Activated T-helper 1 cell treated with anti-CD3 and anti-CD28 coated beads, Interleukin-2, amount 50 U/mL, for 16 hours (primary cell): ENCODE measurements around the gene ZNF143.
A peak's percentile ranks its signal among the peaks of the same experiment; 100 is the strongest.
"Not testable (repeated sequence)": the region's sequence is repeated elsewhere in the genome, so short reads cannot be mapped to it uniquely, and the experiment has no call there.

Experiments
- DNase-seq, 2 donors: peaks; one replicate each; pipeline ENCODE4 v3.0.0-alpha.2; 2020; ENCODE audit warnings: low read depth in 1 of 2, low spot score in 1 of 2

Gene ZNF143

DNA sequence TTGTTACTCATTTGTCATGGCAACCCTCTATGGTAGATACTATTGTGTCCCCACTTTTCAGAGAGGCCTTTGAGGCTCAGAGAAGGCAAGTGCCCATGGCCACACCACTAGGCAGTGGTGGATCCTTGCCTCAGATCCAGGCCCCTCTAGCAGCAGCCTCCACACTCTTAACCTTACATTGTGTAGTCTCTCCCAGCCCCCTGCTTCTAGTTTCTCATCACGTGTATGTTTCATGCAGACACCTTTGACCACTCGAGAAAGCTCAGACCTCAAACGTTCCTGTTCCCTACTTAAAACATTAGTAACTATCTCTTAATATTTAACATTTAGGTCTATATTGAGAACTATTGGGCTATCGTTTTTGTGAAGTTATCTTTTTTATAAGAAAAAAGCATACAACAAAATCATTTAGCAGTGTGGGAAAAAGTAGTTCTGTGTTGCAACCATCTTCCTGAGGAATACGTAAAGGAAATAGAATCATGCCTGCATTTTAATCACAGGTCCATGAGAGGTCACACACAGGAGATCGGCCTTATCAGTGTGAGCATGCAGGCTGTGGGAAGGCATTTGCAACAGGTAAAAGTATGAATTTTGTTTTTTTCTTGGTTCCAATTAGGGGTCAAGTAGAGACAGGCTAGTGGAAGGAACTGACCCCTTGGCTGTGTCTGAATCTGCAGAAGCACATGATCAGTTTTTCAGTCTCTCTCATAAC, 35.1 kb downstream of the ZNF143 start:
- no peak for DNase-seq

- no peak for DNase-seq
Observed at GRCh38 chr11:9498457-9499078, 37.8 kb downstream of the ZNF143 start.

- peak; percentile 49 for DNase-seq
Observed at GRCh38 chr11:9506489-9507276, 45.9 kb downstream of the ZNF143 start.

DNA sequence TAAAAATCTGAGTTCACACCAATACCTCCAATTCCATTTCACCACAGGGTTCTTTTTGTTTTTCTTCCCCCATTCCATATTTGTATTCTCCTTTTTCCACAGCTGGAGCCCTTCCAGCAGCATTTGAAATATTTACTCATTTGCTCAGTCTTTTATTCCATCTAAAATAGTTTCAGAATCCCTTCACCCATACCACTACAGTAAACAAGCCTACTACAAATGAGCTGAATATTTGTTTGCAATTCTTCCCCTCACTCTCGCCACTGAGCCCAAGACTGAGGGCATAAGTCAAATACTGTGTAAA, 46.4 kb downstream of the ZNF143 start:
- no peak for DNase-seq

- no peak for DNase-seq
Observed at GRCh38 chr11:9509041-9509440, 48.2 kb downstream of the ZNF143 start.

DNA sequence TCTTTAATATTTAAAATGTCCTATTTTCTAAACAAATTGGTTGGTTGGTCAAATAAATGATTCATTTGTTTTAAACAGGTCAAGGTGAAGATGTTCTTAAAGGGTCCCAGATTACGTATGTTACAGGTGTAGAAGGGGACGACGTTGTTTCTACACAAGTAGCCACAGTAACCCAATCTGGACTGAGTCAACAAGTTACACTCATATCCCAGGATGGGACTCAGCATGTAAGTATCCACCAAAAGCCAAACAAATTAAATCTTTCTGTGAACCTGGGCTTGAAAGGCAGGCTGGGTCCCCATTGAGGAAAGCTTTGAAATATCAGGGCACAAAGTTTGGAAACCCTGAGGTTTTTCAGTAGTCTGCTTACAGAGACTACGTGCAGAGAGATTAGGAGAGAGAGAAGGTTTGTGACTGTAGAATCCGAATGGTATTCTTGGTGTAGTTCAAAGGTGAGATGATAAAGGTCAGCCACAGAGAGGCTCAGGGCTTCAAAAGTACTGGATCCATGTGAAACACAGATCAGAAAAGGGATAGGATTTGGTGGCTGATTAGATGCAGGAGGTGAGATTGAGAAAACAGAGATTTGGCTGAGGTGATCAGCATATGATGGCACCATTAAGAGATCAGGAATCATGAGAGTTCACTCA, 51.7 kb downstream of the ZNF143 start:
- DNase-seq, result no peak

- DNase-seq, result not testable (repeated sequence)
Observed at GRCh38 chr11:9514576-9514975, 53.8 kb downstream of the ZNF143 start.

DNA sequence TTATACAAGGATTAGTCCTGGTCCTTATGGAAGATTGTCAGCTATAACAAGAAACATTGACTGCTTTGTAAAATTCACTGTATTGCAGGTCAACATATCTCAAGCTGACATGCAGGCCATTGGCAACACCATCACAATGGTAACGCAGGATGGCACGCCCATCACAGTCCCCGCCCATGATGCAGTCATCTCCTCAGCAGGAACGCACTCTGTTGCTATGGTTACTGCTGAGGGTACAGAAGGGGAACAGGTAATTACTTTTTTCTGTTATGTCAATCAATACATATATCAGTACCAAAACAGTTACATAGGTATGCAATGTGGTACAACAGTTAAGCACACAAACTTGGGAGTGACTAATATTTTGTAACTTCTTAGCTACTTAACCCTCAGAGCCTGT, 55.3 kb downstream of the ZNF143 start:
- no peak for DNase-seq

GRCh38 chr11:9518835-9519410, 58.1 kb downstream of the ZNF143 start:
- no peak for DNase-seq

- DNase-seq, result no peak
Observed at GRCh38 chr11:9524001-9524400, 63.2 kb downstream of the ZNF143 start.

- DNase-seq, result no peak
Observed at GRCh38 chr11:9525116-9525515, 64.3 kb downstream of the ZNF143 start.

- DNase-seq, result no peak
Observed at GRCh38 chr11:9527481-9528135, 66.8 kb downstream of the ZNF143 start.

DNA sequence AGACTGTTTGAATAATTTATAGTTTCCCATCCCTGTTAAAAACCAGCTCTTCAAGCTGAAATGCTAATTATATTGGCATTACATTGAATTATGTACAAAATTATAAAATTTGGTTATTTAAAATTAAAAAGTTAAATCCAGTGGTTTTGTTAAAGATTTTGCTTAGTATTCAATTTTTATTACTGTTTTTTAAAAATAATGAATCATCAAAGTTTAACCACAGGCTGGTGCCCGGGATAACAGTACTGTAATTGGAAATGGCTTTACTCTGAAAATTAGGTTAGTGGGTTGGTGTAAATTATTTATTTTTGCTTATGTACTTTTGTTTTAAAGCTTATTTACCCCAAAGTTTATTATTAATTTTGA, 67.3 kb downstream of the ZNF143 start:
- DNase-seq, result no peak

DNA sequence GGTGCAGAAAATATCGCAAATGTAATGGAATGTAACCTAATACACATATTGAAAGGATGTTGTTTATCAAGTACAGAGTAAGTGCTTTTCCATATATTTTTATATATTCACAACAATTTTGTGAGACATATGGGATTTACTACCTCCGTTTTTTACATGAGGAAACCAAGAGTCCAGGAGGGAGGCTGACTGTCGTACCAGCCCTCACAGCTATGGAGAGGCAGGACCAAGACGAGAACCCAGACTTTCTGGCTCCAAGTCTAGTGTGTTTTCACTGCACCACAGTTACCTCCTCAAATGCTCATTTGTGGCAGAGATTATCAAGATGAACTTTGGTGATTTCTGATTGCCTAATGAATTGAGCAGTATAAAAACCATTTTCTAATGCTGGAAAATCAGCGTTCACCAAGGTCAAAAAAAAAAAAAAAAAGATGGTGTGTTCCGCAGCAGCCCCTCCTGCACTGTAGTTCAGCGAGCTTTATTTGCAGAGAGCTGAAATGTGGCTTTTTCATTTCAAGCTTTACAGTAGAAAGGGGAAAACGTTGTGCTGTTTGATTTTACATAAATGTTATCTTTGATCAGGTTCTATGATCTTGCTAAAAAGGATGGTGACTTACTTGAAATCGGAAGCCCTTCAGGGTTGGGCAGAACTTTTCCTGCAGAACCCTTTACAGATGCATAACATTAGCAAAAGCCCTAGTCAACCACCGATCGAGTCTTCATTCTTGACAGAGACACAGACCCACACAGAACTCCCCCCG, 67.9 kb downstream of the ZNF143 start:
- DNase-seq, result no peak

DNA sequence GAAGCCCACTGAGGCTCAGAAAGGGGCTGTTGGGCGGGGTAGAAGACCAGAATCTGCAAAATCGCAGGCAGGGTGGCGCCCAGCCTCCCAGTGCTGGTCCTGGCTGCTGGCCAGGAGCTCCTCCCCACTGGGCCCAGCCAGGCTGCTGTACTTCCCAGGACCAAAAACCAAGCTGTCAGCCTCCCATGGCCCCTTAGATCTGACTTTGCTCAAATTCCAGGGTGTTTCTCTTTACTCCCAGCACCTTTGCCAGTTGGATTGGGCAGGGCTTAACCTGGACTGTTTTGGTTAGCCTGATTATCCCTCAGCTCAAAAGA, 68.5 kb downstream of the ZNF143 start:
- DNase-seq, result no peak

DNA sequence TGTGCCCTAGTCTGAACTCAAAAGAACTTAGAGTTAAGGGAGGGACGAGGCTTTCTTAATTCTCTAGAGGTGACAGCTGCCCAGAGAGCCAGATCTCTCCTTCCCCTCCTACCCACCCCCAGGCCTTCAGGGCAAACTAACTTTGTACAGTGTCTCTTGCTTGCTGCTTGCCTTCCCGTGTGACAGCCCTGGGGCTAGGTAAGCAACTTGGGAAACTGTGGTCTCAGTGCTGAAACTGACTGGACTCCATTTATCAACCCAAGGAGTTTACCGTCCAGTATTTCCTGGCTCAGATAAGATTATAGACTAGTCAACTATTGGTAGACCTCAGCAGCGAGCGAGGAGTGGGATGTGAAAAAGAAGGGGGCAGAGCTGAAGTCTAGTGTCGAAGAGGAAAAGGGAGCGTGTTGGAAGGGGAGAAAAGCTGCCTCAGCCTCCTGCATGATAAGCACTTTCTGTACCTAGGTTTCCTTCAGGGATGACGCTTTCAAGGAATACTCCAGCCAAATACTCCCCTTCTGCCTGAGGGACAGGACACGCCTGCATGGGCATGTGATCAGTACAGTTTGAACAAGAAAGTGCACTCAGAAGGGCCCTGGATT, 69.3 kb downstream of the ZNF143 start:
- DNase-seq, result no peak

DNA sequence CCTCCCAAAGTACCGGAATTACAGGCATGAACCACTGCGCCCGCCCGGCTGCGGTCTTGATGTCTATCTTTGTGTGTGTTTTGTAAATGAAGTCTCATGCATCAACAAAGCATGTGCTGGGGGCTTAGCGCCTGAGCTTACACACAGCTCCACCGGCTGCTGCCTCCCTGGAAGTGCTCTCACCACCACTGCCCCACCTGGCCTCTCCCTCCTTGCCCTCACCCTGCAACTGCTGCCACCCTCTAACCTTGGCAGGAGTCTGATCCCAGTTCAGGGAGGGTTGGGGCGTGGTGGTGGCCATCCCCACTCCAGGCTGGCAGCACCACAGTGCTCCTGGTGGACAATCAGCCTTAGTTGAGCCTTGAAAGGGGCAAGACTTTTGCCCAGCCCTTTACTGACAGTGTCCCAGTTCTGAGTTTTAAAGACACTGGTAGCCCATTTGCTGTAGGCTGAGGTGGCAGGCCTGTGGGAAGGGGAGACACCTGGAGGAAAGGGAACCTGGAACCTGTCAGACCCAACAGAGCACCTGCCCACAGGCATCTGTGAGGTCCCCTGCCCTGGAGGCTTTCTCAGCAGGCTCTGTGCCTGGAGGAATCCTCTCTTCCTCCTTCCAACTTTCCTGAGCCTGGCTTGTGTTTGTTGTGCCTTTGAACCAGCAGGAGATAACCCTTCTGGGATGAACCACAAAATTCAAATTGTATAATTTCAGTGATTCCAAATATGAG, 70.3 kb downstream of the ZNF143 start:
- no peak for DNase-seq

DNA sequence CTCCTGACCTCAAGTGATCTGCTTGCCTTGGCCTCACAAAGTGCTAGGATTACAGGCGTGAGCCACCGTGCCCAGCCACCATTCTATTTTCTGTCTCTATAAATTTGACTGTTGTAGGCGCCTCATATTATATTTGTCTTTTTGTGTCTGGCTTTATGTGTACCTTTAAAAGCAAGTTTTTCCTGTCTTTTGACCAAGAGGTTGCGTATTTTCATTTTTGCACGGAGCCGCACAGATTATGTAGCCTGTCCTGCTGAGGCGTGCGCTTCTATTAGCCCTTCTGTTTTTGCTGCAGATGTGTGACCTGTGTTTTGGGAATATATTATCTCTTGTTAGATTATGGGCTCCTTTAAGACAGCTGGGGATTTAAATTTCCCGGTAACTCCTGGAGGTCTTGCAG, 72.2 kb downstream of the ZNF143 start:
- no peak for DNase-seq

DNA sequence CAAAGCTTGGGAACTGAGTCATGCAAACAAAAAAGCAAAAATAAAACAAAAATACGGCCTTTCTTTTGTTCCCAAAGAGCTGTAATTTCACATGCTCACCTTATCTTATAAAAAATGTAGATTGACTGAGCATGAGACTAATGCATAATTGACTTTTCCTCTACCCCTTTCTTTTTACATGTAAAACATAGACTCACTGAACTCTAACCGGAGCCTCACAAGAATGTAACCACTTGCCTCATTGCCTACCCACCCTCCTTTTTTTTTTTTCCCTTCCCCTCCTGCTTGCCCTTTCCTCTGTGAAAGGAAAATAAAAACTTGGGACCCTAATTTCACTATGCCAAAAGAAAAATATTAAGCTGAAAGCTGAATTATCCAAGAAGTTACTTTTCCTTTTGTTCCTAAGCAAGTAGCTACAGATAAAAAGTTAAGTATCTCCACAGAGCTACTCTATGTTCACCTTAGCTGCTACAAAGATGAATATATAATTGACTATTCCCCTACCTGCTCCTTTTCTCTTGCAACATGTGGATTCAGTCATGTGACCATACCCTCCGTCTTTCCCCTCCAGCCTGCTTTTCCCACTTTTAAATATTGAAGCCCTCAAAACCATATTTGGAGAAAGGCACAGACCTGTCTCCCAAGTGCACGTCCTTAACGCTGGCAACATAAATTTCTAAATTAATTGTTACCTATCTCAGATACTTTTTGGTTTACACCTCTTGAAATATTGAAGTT, 73.1 kb downstream of the ZNF143 start:
- DNase-seq, result no peak
